Tibial artery (tissue), 4 donors: ENCODE results near the gene PDZD11.
"Not testable (repeated sequence)": the region's sequence is repeated elsewhere in the genome, so short reads cannot be mapped to it uniquely, and the experiment has no call there.

ENCODE experiments used
- DNase-seq, 2 donors: peaks; one replicate each; pipeline ENCODE4 v3.0.0-alpha.2; 2019
- H3K27ac ChIP-seq, 2 donors: fragments of 200-600 bp; sonication (generic) in 1 of 2; 1 replicate in 1 of 2; 2 replicates in 1 of 2; pipeline ENCODE4 v1.5.1; 2018 to 2019; ENCODE audit warnings: mild to moderate bottlenecking in 1 of 2
- H3K27me3 ChIP-seq, 2 donors: fragments of 200-600 bp; sonication (generic) in 1 of 2; one replicate each; pipeline versions ENCODE4 v1.5.1 to v1.6.0; 2016 to 2019
- H3K36me3 ChIP-seq, 3 donors: fragments of 200-600 bp; sonication (generic) in 2 of 3; one replicate each; pipeline ENCODE4 v1.5.1; 2016 to 2019; ENCODE audit warnings: mild to moderate bottlenecking in 2 of 3
- H3K4me1 ChIP-seq, 4 donors: fragments of 200-600 bp; sonication (generic) in 2 of 4; 1 replicate in 3 of 4; 2 replicates in 1 of 4; pipeline ENCODE4 v1.5.1; 2016 to 2019
- H3K4me3 ChIP-seq, 2 donors: fragments of 200-600 bp; sonication (generic) in 1 of 2; 1 replicate in 1 of 2; 2 replicates in 1 of 2; pipeline ENCODE4 v1.5.1; 2018 to 2019; ENCODE audit warnings: mild to moderate bottlenecking in 2 of 2
- H3K9me3 ChIP-seq, 3 donors: fragments of 200-600 bp; sonication (generic) in 1 of 3; one replicate each; pipeline ENCODE4 v1.5.1; 2016 to 2019
- intact Hi-C: fragments of 100-400 bp; cut with DNase I; formaldehyde crosslinking; loops from one replicate; pipeline ENCODE4 v1.15.0; 2023; ENCODE audit warnings: low total_unique reads
- TF ChIP-seq, protein P1 (sequence below), 2 experiments: fragments of 200-600 bp in 1 of 2; fragments of 450-650 bp in 1 of 2; IDR thresholded peaks; one replicate each; pipeline ENCODE4 v1.5.1; 2017 to 2019; ENCODE audit warnings: antibody characterized with exemption in 2 of 2, mild to moderate bottlenecking in 1 of 2, moderate library complexity in 1 of 2

Gene PDZD11

DNA sequence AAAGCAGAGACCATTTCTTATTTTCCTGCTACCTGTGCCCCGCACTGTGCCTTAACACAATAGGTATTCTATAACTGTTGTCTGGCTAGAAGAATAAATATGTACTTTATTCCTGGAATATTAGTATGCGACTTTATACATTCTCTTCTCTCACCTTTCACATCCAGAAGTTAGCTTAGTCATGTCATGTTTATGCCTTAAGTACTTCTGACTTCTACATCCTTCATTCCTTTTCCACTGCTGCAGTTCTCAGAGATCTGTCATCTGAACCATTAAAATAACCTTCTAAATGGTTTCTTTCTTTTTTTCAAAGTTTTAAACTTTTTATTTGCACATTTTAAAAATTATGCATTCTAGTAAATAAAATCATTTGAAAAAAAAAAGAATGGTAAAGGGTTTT lies 34.6 kb upstream of the PDZD11 start:
- H3K9me3 ChIP-seq, result no peaks in the 10 kb centered on the region
- H3K27ac ChIP-seq, result no peak overlapping the region
- intact Hi-C loops, result no loop called here
- no peaks in the 10 kb centered on the region for H3K4me1 ChIP-seq
- no peaks in the 10 kb centered on the region for H3K36me3 ChIP-seq
- no peaks in the 10 kb centered on the region for H3K27me3 ChIP-seq
- H3K4me3 ChIP-seq, result no peak overlapping the region
- no peak for DNase-seq
- TF ChIP-seq, protein P1, sequence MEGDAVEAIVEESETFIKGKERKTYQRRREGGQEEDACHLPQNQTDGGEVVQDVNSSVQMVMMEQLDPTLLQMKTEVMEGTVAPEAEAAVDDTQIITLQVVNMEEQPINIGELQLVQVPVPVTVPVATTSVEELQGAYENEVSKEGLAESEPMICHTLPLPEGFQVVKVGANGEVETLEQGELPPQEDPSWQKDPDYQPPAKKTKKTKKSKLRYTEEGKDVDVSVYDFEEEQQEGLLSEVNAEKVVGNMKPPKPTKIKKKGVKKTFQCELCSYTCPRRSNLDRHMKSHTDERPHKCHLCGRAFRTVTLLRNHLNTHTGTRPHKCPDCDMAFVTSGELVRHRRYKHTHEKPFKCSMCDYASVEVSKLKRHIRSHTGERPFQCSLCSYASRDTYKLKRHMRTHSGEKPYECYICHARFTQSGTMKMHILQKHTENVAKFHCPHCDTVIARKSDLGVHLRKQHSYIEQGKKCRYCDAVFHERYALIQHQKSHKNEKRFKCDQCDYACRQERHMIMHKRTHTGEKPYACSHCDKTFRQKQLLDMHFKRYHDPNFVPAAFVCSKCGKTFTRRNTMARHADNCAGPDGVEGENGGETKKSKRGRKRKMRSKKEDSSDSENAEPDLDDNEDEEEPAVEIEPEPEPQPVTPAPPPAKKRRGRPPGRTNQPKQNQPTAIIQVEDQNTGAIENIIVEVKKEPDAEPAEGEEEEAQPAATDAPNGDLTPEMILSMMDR (IDR thresholded peaks at IDR 0.05), result no peak

DNA sequence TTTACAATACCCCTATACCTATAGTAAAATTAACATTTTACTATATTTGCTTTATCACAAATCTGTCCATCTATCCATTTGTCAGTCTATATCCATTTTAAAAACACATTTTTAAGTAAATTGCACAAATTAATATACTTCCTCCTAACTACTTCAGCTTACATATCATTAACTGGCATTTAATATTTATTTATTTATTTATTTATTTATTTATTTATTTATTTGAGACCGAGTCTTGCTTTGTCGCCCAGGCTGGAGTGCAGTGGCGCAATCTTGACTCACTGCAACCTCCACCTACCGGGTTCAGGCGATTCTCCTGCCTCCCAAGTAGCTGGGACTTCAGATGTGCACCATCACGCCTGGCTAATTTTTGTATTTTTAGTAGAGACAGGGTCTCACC lies 33.9 kb upstream of the PDZD11 start:
- H3K27ac ChIP-seq, H3K4me1 ChIP-seq, H3K9me3 ChIP-seq, H3K36me3 ChIP-seq, intact Hi-C loops, DNase-seq, H3K4me3 ChIP-seq, H3K27me3 ChIP-seq: not testable (repeated sequence)

DNA sequence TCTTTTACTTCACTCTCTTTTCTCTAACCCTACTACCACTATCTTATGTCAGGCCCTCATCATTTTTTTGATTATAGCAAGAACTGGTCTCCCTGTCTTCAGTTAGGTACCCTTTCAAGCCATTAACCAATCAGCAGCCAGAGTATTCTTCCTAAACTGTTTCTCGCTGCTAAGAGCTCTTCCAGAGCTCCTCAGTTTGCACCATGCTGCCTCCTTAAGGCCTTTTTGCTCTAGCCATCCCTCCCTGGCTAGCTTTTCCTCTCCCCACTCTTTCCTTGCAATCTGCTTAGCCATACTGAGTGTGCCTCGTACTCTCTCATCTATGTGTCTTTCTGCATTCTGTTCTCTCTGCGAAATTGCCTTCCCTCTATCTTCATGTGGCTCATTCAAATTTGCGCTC lies 33.1 kb upstream of the PDZD11 start:
- no peak overlapping the region for H3K4me3 ChIP-seq
- no peaks in the 10 kb centered on the region for H3K4me1 ChIP-seq
- no peak overlapping the region for H3K27ac ChIP-seq
- no peaks in the 10 kb centered on the region for H3K9me3 ChIP-seq
- H3K36me3 ChIP-seq, result no peaks in the 10 kb centered on the region
- no peaks in the 10 kb centered on the region for H3K27me3 ChIP-seq
- TF ChIP-seq, protein P1 (IDR thresholded peaks at IDR 0.05), result no peak
- intact Hi-C loops, result no loop called here
- no peak for DNase-seq

DNA sequence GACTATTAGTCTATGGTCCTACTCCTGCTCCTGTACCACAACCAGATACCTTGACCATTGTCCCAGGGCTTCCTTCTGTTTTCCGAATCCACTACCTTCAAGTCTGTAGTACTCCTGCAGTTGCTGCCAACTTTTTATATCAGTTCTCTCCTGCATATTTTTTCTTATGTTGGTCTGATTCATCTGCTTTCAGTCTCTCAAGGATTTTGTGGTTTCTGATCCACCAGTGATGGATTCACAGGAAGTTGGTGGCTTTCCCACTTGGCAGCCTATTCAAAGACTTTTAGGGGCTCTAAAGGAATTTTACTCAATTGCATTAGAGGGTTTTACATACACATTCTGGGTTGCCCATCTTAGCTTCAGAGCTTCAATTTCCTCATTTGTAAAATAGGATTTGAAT lies 23.8 kb upstream of the PDZD11 start:
- DNase-seq, result no peak

DNA sequence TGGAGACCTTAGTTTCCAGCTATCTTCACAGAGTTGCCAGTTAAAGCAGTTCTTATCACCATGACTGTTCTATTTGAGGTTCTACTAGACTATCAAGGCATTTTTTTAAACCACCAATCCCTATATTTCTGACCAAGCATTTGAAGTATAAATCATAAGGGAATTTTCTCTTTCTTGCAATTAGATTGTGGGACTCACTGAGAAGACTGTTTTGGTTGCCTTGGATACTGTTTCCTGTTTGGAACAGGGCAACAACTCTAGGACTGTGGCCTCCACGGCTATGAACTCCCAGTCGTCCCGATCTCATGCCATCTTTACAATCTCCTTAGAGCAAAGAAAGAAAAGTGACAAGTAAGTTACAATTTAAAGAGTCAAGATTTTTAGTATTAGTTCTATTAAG lies 12.0 kb upstream of the PDZD11 start:
- DNase-seq, result no peak
- no peaks in the 10 kb centered on the region for H3K9me3 ChIP-seq
- H3K27ac ChIP-seq, result no peak overlapping the region
- no peaks in the 10 kb centered on the region for H3K27me3 ChIP-seq
- no peaks in the 10 kb centered on the region for H3K36me3 ChIP-seq
- H3K4me1 ChIP-seq, result no peaks in the 10 kb centered on the region
- TF ChIP-seq, protein P1 (IDR thresholded peaks at IDR 0.05), result no peak
- H3K4me3 ChIP-seq, result no peak overlapping the region
- intact Hi-C loops, result no loop called here

More for the DNA sequence above, 23.8 kb upstream of the PDZD11 start:
- TF ChIP-seq, protein P1 (IDR thresholded peaks at IDR 0.05), result no peak
- Histone ChIP-seq H3K4me1 (no peaks in the 10 kb centered on the region), H3K27ac (no peak overlapping the region), H3K27me3 (no peaks in the 10 kb centered on the region), H3K36me3 (no peaks in the 10 kb centered on the region), H3K9me3 (peaks cover 0 to 9% (median 0%) of the 10 kb centered on the region in 3 donors), H3K4me3 (no peak overlapping the region)
- intact Hi-C loops, result no loop called here

DNA sequence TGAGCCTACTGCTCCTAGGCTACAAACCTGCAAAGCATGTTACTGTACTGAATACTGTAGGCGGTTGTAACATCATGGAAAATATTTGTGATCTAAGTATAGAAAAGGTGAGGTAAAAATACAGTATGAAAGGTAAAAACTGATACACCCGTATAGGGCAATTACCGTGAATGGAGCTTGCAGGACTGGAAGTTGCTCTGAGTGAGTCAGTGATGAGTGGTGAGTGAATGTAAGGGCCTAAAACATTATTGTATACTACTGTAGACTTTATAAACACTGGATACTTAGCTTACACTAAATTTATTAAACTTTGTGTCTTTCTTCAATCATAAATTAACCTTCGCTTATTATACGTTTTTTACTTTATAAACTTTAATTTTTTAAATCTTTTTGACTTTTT lies 3.9 kb upstream of the PDZD11 start:
- TF ChIP-seq, protein P1 (IDR thresholded peaks at IDR 0.05), result no peak
- Histone ChIP-seq H3K27me3 (no peaks in the 10 kb centered on the region), H3K4me3 (no peak overlapping the region), H3K27ac (no peak overlapping the region), H3K9me3 (no peaks in the 10 kb centered on the region), H3K4me1 (peaks cover 0 to 8% (median 6%) of the 10 kb centered on the region in 4 donors), H3K36me3 (no peaks in the 10 kb centered on the region)
- no peak for DNase-seq
- intact Hi-C loops, result no loop called here
